ENCODE data around the gene SRD5A1.

The SRD5A1 gene

DNA sequence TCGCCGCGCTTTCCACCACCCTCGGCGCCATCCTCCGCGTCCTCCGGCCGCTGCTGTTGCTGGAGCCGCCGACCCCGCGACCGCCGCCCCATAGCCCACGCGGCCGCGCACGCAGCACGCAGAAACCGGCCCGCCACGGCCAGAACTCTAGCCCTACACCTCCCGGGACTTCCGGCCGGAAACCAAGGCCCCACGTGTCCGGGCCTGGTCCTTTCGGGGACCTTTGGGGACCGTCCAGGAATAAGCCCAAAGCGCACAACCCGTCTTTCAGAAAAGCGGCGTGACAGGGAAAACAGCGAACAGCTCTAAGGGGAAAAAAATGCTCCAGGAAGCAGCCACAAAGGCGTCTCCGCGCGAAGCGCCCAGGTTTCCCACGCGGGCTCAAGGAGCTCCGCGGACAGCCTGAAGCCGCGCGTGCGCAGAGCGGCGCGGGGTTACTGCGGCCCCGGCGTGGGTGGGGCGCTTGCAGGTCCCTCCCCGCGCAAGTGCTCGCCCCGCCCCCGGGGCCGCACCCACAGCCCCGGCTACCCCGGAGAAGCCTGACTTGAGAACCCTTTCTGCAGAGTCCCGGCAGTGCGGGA lies at the start of gene SRD5A1, which contains the start of gene NSUN2:
Gene SRD5A1, plus strand, starts transcription at position 553 of the 581 bp plus-strand sequence. CDS start 137 bp downstream, outside the sequence.
Gene NSUN2, minus strand, starts transcription at position 157 of the 581 bp plus-strand sequence. Its CDS starts 65 bp downstream, at position 92.
- DNase-seq, result peak; percentile 66 to 93

DNA sequence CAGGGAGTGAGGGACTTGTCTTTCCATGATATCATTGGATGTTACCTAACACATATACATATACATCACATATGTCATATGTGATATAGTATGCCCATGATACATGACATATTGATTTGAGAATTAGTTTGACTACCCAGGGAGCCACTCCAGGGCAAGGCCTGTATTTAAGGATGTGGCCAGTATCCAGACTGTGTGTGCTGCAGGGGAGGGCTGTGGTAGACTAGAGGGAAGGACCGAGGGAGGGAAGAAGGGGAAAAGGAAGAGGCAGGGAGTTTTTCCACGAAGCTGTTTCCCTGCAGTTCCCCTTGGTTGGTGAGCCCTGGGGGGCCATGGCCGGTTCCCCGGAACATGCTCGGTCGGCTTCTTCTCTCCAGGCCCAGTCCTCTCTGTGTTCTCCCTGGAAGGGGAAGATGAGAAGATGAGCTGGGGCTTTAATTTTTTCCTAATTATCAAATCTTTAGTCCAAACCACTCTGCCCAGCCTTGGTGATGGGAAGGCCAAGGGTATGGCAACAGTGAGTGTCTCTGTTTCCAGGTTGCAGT lies 49.1 kb upstream of the SRD5A1 start:
- DNase-seq, result no peak

DNA sequence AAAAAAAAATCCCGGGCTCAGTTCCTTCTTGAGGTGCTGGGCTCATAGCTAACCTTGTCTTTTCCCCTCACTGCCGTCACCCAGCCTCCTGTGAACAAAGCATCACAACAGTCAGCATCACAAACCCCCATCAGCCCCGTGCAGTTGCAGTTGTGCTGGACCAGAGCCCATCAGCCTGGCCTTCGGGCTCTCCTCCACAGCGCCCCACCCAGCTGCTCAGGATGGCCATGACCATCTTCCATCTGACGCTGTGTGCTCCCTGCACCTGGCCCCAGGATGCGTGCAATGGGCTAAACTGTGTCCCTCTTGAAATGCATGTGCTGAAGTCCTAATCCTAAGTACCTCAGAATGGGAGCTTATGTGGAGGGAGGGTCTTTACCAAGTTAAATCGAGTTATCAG lies 48.5 kb upstream of the SRD5A1 start:
- DNase-seq, result no peak

DNA sequence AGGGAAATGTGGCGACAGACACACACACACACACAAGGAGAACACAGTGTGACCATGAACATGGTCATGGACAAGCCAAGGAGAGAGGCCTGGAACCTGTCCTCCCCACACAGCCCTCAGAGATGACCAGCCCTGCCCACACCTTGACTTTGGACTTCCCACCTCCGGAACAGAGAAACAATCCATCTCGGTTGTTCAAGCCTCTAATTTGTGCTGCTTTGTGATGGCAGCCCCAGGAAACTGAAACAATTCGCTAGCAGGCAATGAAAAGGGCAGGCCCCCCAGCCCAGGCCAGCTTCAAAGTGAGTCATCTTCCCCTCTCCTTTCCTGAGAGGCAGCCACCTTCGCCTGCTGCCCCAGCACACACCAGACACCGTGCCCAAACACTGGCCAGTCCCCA lies 48.1 kb upstream of the SRD5A1 start:
- no peak for DNase-seq

GRCh38 chr5:6585939-6586646 lies 47.1 kb upstream of the SRD5A1 start:
- no peak for DNase-seq

- no peak for DNase-seq
Measured at GRCh38 chr5:6586647-6587042, 46.6 kb upstream of the SRD5A1 start.

DNA sequence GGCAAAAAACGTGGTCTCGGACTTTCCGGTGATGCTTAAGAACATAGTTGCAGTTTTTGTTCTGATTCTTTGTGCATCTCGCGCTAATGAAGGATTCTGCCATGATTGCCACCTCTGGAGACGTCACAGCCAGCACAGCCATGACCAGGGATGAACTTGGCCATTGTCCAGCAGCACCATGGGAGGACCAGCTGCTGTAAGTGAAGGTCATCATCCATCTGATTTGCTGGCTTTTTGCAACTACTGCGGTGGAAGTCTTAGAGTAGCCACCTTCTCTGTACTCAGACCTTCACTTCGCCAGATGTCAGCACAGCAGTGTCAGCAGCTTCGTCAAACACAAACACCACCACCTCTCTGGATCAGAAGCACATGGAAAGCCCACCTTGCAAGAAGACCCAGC lies 46.1 kb upstream of the SRD5A1 start:
- no peak for DNase-seq

DNA sequence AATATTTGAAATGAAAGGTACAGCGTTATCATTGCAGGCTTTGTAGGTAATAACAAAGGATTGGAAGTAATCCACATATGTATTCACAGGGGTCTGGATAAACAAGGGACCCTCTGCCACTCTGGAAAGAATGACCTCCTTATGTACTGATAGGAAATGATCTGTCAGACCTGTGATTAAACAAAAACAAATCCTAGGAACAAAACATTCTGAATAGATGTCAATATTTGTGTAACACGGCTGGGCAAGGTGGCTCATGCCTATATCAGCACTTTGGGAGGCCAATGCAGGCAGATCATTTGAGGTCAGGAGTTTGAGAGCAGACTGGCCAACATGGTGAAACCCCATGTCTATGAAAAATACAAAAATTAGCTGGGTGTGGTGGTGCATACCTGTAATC lies 42.7 kb upstream of the SRD5A1 start:
- DNase-seq, result no peak

GRCh38 chr5:6591671-6592288 lies 41.5 kb upstream of the SRD5A1 start:
- no peak for DNase-seq

DNA sequence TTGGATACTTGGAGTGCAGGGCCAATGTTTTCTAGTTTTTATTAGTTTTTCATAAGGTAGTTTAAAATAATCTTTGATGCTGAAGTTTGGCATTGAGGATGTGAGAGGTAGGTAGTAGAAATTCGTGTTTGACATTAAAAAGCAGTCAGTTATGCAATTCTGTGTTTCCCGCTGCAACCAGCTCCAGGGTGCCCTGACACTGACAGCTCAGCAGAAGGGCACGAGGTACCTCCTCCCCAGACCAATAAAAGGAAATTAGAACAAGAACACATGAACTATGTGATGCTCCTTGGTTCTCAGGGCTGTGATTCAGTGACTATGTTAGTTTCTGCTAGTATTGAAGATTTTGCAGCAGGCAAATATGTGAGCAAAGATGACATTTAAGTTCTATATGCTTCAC lies 40.6 kb upstream of the SRD5A1 start:
- no peak for DNase-seq

DNA sequence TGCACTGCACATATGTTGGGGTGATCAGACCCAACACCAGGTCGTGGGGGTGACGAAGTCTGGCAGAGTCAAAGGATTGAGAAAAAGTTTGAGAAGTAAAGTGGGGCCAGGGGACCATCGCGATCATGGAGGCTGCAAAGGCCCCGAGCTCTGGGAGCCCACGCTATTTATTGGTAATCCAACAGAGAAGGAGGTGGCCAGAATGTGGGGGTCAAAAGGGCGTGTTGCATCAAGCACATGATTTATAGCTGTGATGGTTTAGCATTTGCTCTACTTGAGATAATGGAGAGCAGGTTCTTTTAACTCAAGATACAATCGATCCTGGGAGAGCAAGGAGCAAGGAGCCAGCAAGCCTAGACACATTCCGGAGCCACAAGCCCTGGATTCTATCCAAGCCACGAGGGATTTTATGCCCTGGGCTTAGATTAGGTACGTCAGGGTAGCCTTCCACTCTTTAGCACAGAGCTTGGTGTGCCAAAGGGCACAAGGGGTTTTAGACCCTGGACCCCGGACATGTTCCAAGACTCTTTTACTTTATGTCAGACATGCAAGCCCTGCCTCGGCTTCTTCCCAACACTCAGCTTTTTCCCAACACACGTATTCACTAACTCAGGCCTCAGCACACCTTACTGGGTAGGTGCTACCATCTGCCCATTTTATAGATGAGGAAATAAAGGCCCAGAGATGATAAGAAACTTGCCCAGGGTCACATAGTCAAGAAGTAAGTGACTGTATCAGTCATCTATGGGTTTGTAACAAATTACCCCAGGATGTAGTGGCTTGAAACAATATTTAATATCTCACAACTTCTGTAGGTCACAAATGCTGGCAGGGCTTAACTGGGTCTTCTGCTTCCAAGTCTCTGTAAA lies 39.9 kb upstream of the SRD5A1 start:
- DNase-seq, result no peak

DNA sequence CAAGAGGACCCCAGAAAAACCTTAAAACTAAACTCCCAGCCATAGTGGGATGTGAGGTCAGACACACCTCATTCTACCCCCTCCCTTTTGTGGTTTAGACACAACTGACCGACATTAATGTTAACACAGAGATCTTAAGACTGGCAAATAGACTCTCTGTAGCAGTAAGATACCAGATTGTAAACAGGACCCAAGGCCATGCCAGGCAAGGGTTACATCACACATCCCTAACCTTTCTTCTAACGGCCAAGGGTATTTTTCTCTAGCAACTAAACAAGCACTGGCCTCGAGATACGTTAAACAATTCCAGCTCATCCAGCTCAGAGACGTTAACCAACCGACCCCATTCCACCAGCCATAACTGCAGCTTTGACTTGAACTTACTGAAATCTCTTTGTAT lies 39.2 kb upstream of the SRD5A1 start:
- no peak for DNase-seq

DNA sequence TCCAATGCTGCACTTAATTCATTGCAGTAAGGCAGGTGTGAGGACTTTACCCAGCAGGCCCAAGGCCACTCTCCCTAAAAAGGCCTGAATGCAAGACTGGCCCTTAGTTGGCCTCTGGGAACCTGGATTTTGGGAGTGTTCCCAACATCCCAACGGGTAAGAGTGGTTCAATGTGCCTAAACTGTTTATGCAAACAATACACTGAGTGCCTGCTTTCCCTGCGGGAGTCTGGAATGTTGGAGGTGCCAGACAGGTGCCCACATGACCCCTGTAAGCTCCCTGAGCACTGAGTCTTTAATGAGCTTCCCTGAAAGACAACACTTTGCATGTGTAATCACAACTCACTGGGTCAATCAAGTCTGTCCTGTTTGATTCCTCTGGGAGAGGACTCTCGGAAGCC lies 37.8 kb upstream of the SRD5A1 start:
- no peak for DNase-seq

GRCh38 chr5:6596388-6596787 lies 36.9 kb upstream of the SRD5A1 start:
- no peak for DNase-seq

GRCh38 chr5:6597557-6597956 lies 35.7 kb upstream of the SRD5A1 start:
- DNase-seq, result no peak

- DNase-seq, result no peak
Measured at GRCh38 chr5:6598351-6598900, 34.8 kb upstream of the SRD5A1 start.

GRCh38 chr5:6599739-6600138 lies 33.5 kb upstream of the SRD5A1 start:
- DNase-seq, result no peak

DNA sequence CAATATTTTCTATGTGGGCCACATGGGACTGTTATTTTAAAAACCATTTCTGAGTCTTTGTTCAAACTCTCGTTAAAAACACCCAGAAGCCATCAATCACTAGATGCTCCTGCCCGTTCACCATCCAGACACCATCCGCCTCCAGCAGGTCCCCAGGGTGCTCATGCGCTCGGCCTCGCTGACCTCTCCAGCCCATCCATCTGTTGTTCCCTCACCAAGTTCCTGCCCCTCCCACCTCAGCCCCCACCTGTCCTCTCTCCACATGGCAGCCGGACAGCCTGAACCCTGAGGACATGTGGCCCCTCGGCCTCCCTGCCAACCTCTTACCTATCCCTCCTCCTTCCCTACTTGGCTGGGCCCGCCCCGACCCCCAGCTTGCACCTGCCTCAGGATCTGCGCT lies 32.0 kb upstream of the SRD5A1 start:
- no peak for DNase-seq

GRCh38 chr5:6601816-6602215 lies 31.4 kb upstream of the SRD5A1 start:
- no peak for DNase-seq

- DNase-seq, result no peak
Measured at GRCh38 chr5:6602441-6602840, 30.8 kb upstream of the SRD5A1 start.

DNA sequence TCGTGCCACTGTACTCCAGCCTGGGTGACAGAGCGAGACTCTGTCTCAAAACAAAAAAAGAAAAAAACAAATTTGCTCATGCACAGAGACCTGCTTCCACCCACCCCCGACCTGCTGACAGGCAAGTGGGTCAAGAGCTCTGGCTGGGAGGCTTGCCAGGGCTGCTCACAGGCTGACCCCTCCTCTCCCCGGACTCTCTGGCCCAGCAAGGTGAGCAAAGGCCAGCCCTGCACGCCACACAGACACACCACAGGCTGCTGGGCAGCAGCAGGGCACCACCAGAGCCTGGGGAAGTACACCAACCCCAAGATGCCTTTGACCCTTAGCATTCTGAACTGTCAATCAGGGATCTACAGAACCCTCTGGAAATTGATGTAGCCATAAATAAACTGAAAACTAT lies 29.6 kb upstream of the SRD5A1 start:
- no peak for DNase-seq

DNA sequence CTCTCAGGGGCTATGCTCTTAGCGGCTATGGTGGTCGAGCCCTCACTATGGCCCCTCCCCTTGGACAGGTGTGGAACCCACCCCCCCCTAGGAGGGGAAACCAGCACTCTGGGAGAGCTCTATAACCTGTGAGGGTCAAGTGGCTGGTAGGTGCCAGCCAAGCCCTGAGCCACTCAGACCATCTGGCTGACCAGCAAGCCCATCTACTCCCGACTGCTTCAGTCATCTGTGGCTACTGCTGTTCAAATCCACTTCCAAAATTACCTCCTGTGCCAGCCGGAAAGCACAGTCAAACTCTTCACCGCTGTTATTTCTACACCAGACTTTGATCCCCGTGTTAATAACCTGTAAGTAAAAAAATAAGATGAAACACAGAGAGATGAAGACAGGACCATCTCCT lies 28.9 kb upstream of the SRD5A1 start:
- DNase-seq, result no peak

GRCh38 chr5:6604946-6605345 lies 28.3 kb upstream of the SRD5A1 start:
- no peak for DNase-seq

Data from SW 1271 (cell line).